WTC11 (cell line): ENCODE results near the gene CARS2. TPM values are rescaled to one million over a fixed set of nuclear protein-coding genes. Genes with fewer than 3 reads are reported as not detected.

Experiments used
- ATAC-seq: fragments of 200-7000 bp; cut with Tn5 transposase; 2 replicates; pipeline ENCODE4 v1.10.0; 2021; ENCODE audit warnings: mild to moderate bottlenecking, moderate library complexity
- CTCF ChIA-PET: fragments of 300-600 bp; sonication (Branson Sonifier 250); formaldehyde crosslinking; loops from one replicate; lab custom pipeline; 2021; ENCODE audit warnings: antibody characterized with exemption; lab: Charles Lee
- POLR2A ChIA-PET: fragments of 350-600 bp; sonication (Branson Sonifier 250); formaldehyde crosslinking; loops from one replicate; lab custom pipeline; 2021; ENCODE audit warnings: antibody characterized with exemption; lab: Charles Lee
- DNase-seq: peaks from one replicate; pipeline ENCODE4 v3.0.0; 2021; ENCODE audit warnings: low spot score
- H3K27ac Mint-ChIP-seq: 2 replicates; pipeline ENCODE4 v1.8.0; 2021; ENCODE audit warnings: mixed read lengths
- H3K27me3 Mint-ChIP-seq: 2 replicates; pipeline ENCODE4 v1.8.0; 2021; ENCODE audit warnings: low read depth, mild to moderate bottlenecking, moderate library complexity, mixed read lengths
- H3K36me3 Mint-ChIP-seq: 2 replicates; pipeline ENCODE4 v1.8.0; 2021; ENCODE audit warnings: mixed read lengths
- H3K4me1 Mint-ChIP-seq: 2 replicates; pipeline ENCODE4 v1.8.0; 2022; ENCODE audit warnings: mixed read lengths
- H3K4me3 Mint-ChIP-seq: 2 replicates; pipeline ENCODE4 v1.8.0; 2021; ENCODE audit warnings: mild to moderate bottlenecking, moderate library complexity, mixed read lengths
- H3K9me3 Mint-ChIP-seq: 2 replicates; pipeline ENCODE4 v1.8.0; 2021; ENCODE audit warnings: mixed read lengths
- AFF4 ChIP-seq: sonication (generic); formaldehyde crosslinking; IDR thresholded peaks from 2 replicates; pipeline ENCODE4 v1.8.1; 2023; ENCODE audit warnings: mild to moderate bottlenecking, missing genetic modification reagents, borderline replicate concordance
- ATF6 ChIP-seq: sonication (generic); formaldehyde crosslinking; IDR thresholded peaks from 2 replicates; pipeline ENCODE4 v1.8.1; 2023; ENCODE audit warnings: mild to moderate bottlenecking, missing genetic modification reagents
- CDX4 ChIP-seq: fragments of 250-450 bp; sonication (Bioruptor Pico); IDR thresholded peaks from 2 replicates; pipeline ENCODE4 v1.9.0; 2021; ENCODE audit warnings: moderate library complexity, mild to moderate bottlenecking, inconsistent platforms, borderline replicate concordance
- FOXP1 ChIP-seq: sonication (generic); formaldehyde crosslinking; IDR thresholded peaks from 2 replicates; pipeline ENCODE4 v1.8.0; 2022; ENCODE audit warnings: missing genetic modification reagents, mild to moderate bottlenecking, moderate library complexity, borderline replicate concordance
- JUN ChIP-seq: sonication (generic); formaldehyde crosslinking; IDR thresholded peaks from 2 replicates; pipeline ENCODE4 v1.8.0; 2023; ENCODE audit warnings: mild to moderate bottlenecking, missing genetic modification reagents
- KAT7 ChIP-seq: sonication (generic); formaldehyde crosslinking; IDR thresholded peaks from 2 replicates; pipeline ENCODE4 v1.8.1; 2023; ENCODE audit warnings: missing genetic modification reagents, mild to moderate bottlenecking, borderline replicate concordance
- MYBL2 ChIP-seq: sonication (generic); formaldehyde crosslinking; IDR thresholded peaks from 2 replicates; pipeline ENCODE4 v1.8.1; 2023; ENCODE audit warnings: mild to moderate bottlenecking, moderate library complexity, missing genetic modification reagents
- NFE2L1 ChIP-seq: sonication (generic); formaldehyde crosslinking; IDR thresholded peaks from 2 replicates; pipeline ENCODE4 v1.8.1; 2023; ENCODE audit warnings: missing genetic modification reagents
- NR1H2 ChIP-seq: sonication (generic); formaldehyde crosslinking; IDR thresholded peaks from 2 replicates; pipeline ENCODE4 v1.9.0; 2021; ENCODE audit warnings: mild to moderate bottlenecking, moderate library complexity, missing genetic modification reagents
- PRDM15 ChIP-seq: sonication (generic); formaldehyde crosslinking; IDR thresholded peaks from 2 replicates; pipeline ENCODE4 v1.8.0; 2022; ENCODE audit warnings: missing genetic modification reagents
- TEAD4 ChIP-seq: sonication (generic); formaldehyde crosslinking; IDR thresholded peaks from 2 replicates; pipeline ENCODE4 v1.8.0; 2022; ENCODE audit warnings: mild to moderate bottlenecking, missing genetic modification reagents
- TP53 ChIP-seq: sonication (generic); formaldehyde crosslinking; IDR thresholded peaks from 2 replicates; pipeline ENCODE4 v1.8.1; 2023; ENCODE audit warnings: mild to moderate bottlenecking, missing genetic modification reagents
- ZNF138 ChIP-seq: sonication (generic); formaldehyde crosslinking; conservative IDR thresholded peaks from 2 replicates; pipeline ENCODE4 v1.8.1; 2022; ENCODE audit warnings: mild to moderate bottlenecking, moderate library complexity, missing genetic modification reagents
- ZNF317 ChIP-seq: sonication (generic); formaldehyde crosslinking; IDR thresholded peaks from 2 replicates; pipeline ENCODE4 v1.8.1; 2023; ENCODE audit warnings: low read depth, mild to moderate bottlenecking, moderate library complexity, missing genetic modification reagents, borderline replicate concordance
- ZNF416 ChIP-seq: fragments of 250-450 bp; sonication (Bioruptor Pico); IDR thresholded peaks from 2 replicates; pipeline ENCODE4 v1.9.0; 2021; ENCODE audit warnings: mild to moderate bottlenecking, inconsistent platforms
- total RNA-seq: library from RNA; stranded (reverse); gene quantifications from 3 replicates; pipeline ENCODE4 v1.2.3, GENCODE V29; 2021
- TF ChIP-seq, protein P1 (sequence below): sonication (generic); formaldehyde crosslinking; IDR thresholded peaks from 2 replicates; pipeline ENCODE4 v1.8.0; 2023; ENCODE audit warnings: missing genetic modification reagents

The CARS2 gene
- total RNA-seq, 1 experiment from 2014 or later: 39.9 TPM

- DNase-seq: no peak
- no peaks in the 10 kb centered on the region for H3K27me3 Mint-ChIP-seq
- H3K27ac Mint-ChIP-seq: no peak overlapping the region
- POLR2A ChIA-PET: no interaction called here
- no peak overlapping the region for H3K4me3 Mint-ChIP-seq
- CTCF ChIA-PET: no interaction called here
- H3K4me1 Mint-ChIP-seq: peaks cover 3% of the 10 kb centered on the region
- no peaks in the 10 kb centered on the region for H3K9me3 Mint-ChIP-seq
- H3K36me3 Mint-ChIP-seq: peaks cover 9% of the 10 kb centered on the region
- TF ChIP-seq PRDM15 (CRISPR knock-in tag) (no peak), NR1H2 (CRISPR knock-in tag) (no peak), AFF4 (CRISPR knock-in tag) (no peak), TEAD4 (no peak), NFE2L1 (CRISPR knock-in tag) (no peak), ZNF138 (CRISPR knock-in tag) (no peak)
- ATAC-seq: no peak; the same call in 1 of the 2 replicates
These were observed 17.1 kb upstream of the CARS2 start for GRCh38 chr13:110722971-110723370.

GRCh38 chr13:110719036-110719710, 13.3 kb upstream of the CARS2 start:
- no peaks in the 10 kb centered on the region for H3K27me3 Mint-ChIP-seq
- ChIA-PET CTCF (no interaction called here), POLR2A (no interaction called here)
- DNase-seq (no peak), ATAC-seq (no peak)
- TF ChIP-seq ATF6 (no peak), KAT7 (CRISPR knock-in tag) (no peak), TP53 (CRISPR knock-in tag) (no peak)
- TF ChIP-seq, protein P1, sequence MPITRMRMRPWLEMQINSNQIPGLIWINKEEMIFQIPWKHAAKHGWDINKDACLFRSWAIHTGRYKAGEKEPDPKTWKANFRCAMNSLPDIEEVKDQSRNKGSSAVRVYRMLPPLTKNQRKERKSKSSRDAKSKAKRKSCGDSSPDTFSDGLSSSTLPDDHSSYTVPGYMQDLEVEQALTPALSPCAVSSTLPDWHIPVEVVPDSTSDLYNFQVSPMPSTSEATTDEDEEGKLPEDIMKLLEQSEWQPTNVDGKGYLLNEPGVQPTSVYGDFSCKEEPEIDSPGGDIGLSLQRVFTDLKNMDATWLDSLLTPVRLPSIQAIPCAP (CRISPR knock-in tag): no peak
- H3K4me3 Mint-ChIP-seq: no peak overlapping the region
- H3K36me3 Mint-ChIP-seq: peaks cover 13% of the 10 kb centered on the region
- H3K4me1 Mint-ChIP-seq: peaks cover 15% of the 10 kb centered on the region
- H3K9me3 Mint-ChIP-seq: no peaks in the 10 kb centered on the region
- H3K27ac Mint-ChIP-seq: peak overlapping the region; percentile 78

DNA sequence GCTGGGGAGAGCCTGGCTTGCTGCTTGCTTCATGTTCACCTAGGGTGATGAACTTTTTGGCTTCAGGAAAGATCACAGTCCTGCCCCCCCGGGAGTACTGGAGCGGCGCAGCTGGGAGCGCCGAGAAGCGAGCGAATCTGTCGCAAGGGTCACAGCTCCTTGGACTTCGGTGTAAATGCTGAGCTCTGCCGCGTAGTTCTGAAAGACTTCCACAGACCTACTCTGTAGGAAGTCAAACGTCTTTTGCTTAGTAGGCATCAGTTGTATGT, 10.3 kb upstream of the CARS2 start:
- Mint-ChIP-seq H3K27me3 (no peaks in the 10 kb centered on the region), H3K4me1 (peaks cover 22% of the 10 kb centered on the region), H3K27ac (peak overlapping the region; percentile 53; the same call in 1 of the 2 replicates), H3K4me3 (peak overlapping the region; percentile 96), H3K36me3 (peaks cover 13% of the 10 kb centered on the region), H3K9me3 (no peaks in the 10 kb centered on the region)
- no peak for ATAC-seq
- POLR2A ChIA-PET: interaction anchor here (1.5 to 1.6 kb wide), 2 partner anchors 10 to 85 kb away, joined by 3 to 6 read pairs; partner anchors contain the start of gene CARS2
- CTCF ChIA-PET: interaction anchor here (0.5 to 1.2 kb wide), 4 partner anchors 33 to 96 kb away, joined by 3 to 4 read pairs (median 4); no protein-coding TSS in a partner anchor
- DNase-seq: no peak
- TF ChIP-seq KAT7 (CRISPR knock-in tag) (no peak), NR1H2 (CRISPR knock-in tag) (no peak), JUN (CRISPR knock-in tag) (no peak), MYBL2 (CRISPR knock-in tag) (no peak), NFE2L1 (CRISPR knock-in tag) (no peak), FOXP1 (no peak), ZNF416 (CRISPR knock-in tag) (no peak), CDX4 (CRISPR knock-in tag) (no peak), ZNF317 (no peak)
